Naive B cell (primary cell): Measurements from ENCODE around the gene RXFP2. TPM values are rescaled to one million over a fixed set of nuclear protein-coding genes. Genes with fewer than 3 reads are reported as not detected.

Source experiments
- ATAC-seq, 2 donors: fragments of 150-1000 bp; cut with Tn5 transposase; 2 replicates each; pipeline ENCODE4 v1.10.0; 2021; ENCODE audit warnings: low read depth in 2 of 2, mild to moderate bottlenecking in 2 of 2, moderate library complexity in 2 of 2
- DNase-seq: peaks from one replicate; pipeline ENCODE4 v3.0.0; 2022
- H3K27ac Mint-ChIP-seq, 6 donors: one replicate each; pipeline ENCODE4 v1.8.0; 2020 to 2022; ENCODE audit warnings: mild to moderate bottlenecking in 6 of 6, mixed read lengths in 6 of 6, moderate library complexity in 5 of 6, inconsistent platforms in 2 of 6
- H3K27me3 Mint-ChIP-seq, 3 donors: one replicate each; pipeline ENCODE4 v1.8.0; 2021 to 2022; ENCODE audit warnings: mixed read lengths in 3 of 3, mild to moderate bottlenecking in 1 of 3
- H3K36me3 Mint-ChIP-seq, 2 donors: one replicate each; pipeline ENCODE4 v1.8.0; 2020 to 2022; ENCODE audit warnings: mixed read lengths in 2 of 2, inconsistent platforms in 1 of 2, mild to moderate bottlenecking in 1 of 2
- H3K4me1 Mint-ChIP-seq, 3 donors: one replicate each; pipeline ENCODE4 v1.8.0; 2020 to 2022; ENCODE audit warnings: mixed read lengths in 3 of 3, inconsistent platforms in 1 of 3, mild to moderate bottlenecking in 1 of 3, moderate library complexity in 1 of 3
- H3K4me3 Mint-ChIP-seq, 8 donors: one replicate each; pipeline ENCODE4 v1.8.0; 2020 to 2022; ENCODE audit warnings: mild to moderate bottlenecking in 8 of 8, mixed read lengths in 8 of 8, moderate library complexity in 8 of 8, inconsistent platforms in 2 of 8
- H3K9me3 Mint-ChIP-seq, 7 donors: one replicate each; pipeline ENCODE4 v1.8.0; 2020 to 2022; ENCODE audit warnings: mixed read lengths in 7 of 7, mild to moderate bottlenecking in 5 of 7, inconsistent platforms in 2 of 7, moderate library complexity in 1 of 7
- polyA plus RNA-seq, 6 donors: library from polyadenylated mRNA; unstranded; fragments of 300-500 nt; fragmentation: Illumina TruSeq; gene quantifications; one replicate each; pipeline ENCODE4 v1.2.3, GENCODE V29; 2021; ENCODE audit warnings: low read depth in 6 of 6

RXFP2 gene
- polyA plus RNA-seq, 6 donors from 2014 or later: not detected

DNA sequence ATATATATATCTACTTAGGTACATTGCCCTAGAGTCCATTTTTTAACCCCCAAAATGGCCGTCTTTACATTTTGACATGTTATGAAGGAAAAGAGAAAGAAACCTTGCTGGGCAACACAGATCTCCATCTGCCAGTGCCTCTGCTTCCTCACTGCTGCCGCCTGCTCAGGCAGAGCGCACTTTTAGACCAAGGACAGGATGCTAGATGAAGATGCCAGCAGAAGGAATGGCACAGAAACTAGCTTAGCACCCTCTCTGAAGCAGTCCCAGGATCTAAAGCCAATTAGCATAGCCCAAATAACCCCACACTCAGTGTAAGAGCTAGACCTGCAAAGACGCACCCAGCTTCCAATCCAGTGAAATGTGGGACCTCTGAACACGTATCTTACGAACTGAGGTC lies 111.9 kb downstream of the RXFP2 start:
- no peak overlapping the region for H3K4me3 Mint-ChIP-seq
- peaks cover 0 to 11% (median 6%) of the 10 kb centered on the region in 3 donors for H3K4me1 Mint-ChIP-seq
- no peak overlapping the region for H3K27ac Mint-ChIP-seq
- H3K36me3 Mint-ChIP-seq: no peaks in the 10 kb centered on the region
- H3K27me3 Mint-ChIP-seq: peaks cover 0 to 12% (median 9%) of the 10 kb centered on the region in 3 donors
- ATAC-seq: no peak
- no peaks in the 10 kb centered on the region for H3K9me3 Mint-ChIP-seq
- DNase-seq: no peak
